Measurements from ENCODE around the gene PCBP3.

DNA sequence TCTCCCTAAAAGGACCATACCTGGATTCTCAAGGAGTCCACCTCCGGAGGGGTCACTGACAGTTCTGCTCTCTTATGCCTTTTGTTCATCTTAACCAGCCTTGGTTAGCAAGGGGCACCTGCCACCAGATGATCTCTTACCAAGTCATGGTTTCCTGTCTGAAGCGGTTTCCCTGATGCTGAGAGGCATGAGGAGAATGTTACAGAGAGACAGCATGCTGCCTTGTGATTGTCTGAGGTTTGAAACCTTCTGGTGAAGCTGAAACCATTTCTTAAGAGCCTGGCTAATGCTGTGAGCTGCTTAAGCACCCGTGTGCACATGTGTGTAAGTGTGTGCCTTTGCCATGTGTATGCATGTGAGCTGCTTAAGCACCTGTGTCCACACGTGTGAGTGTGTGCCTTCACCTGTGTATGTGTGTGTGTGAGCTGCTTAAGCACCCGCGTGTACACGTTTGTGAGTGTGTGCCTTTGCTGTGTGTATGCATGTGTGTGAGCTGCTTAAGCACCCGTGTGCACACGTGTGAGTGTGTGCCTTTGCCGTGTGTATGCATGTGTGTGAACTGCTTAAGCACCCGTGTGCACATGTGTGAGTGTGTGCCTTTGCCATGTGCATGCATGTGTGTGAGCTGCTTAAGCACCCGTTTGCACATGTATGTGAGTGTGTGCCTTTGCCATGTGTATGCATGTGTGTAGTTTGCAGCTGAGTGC is 201.7 kb downstream of the PCBP3 start:
- TF ChIP-seq, protein P1, sequence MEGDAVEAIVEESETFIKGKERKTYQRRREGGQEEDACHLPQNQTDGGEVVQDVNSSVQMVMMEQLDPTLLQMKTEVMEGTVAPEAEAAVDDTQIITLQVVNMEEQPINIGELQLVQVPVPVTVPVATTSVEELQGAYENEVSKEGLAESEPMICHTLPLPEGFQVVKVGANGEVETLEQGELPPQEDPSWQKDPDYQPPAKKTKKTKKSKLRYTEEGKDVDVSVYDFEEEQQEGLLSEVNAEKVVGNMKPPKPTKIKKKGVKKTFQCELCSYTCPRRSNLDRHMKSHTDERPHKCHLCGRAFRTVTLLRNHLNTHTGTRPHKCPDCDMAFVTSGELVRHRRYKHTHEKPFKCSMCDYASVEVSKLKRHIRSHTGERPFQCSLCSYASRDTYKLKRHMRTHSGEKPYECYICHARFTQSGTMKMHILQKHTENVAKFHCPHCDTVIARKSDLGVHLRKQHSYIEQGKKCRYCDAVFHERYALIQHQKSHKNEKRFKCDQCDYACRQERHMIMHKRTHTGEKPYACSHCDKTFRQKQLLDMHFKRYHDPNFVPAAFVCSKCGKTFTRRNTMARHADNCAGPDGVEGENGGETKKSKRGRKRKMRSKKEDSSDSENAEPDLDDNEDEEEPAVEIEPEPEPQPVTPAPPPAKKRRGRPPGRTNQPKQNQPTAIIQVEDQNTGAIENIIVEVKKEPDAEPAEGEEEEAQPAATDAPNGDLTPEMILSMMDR (IDR thresholded peaks at IDR 0.05) = no peak
- TF ChIP-seq EZH2 (IDR thresholded peaks at IDR 0.05) (no peak), EZH2phosphoT487 (IDR thresholded peaks at IDR 0.05) (no peak)
